HL-60 (cell line): ENCODE measurements around the gene ZNF670.

Source experiments
- DNase-seq, 2 experiments: peaks; one replicate each; pipeline ENCODE4 v3.0.0-alpha.2; 2010 to 2020; ENCODE audit warnings: low read depth in 1 of 2, low spot score in 1 of 2
- H3K27ac ChIP-seq: fragments of 250-450 bp; sonication (Bioruptor Pico); replicated peaks from 2 replicates; pipeline ENCODE4 v1.5.1; 2020; ENCODE audit warnings: mild to moderate bottlenecking, moderate library complexity
- H3K27me3 ChIP-seq: fragments of 250-450 bp; sonication (Bioruptor Pico); 2 replicates; pipeline ENCODE4 v1.5.1; 2021; ENCODE audit warnings: mild to moderate bottlenecking, moderate library complexity; ENCODE audit not compliant: insufficient read depth, poor library complexity, severe bottlenecking
- H3K4me3 ChIP-seq: replicated peaks from 2 replicates; pipeline ENCODE4 v1.5.1; 2011; ENCODE audit warnings: mild to moderate bottlenecking, control low read depth, low read length; ENCODE audit not compliant: insufficient read depth
- CTCF ChIP-seq: IDR thresholded peaks from one replicate; pipeline ENCODE4 v1.5.1; 2011; ENCODE audit warnings: low read length, control low read depth, inconsistent platforms; ENCODE audit not compliant: insufficient read depth
- GABPA ChIP-seq: IDR thresholded peaks from 2 replicates; pipeline ENCODE4 v1.6.1; 2012; ENCODE audit warnings: low read depth
- POLR2AphosphoS5 ChIP-seq: IDR thresholded peaks from 2 replicates; pipeline ENCODE4 v1.6.1; 2012; ENCODE audit warnings: low read depth
- REST ChIP-seq: IDR thresholded peaks from 2 replicates; pipeline ENCODE4 v1.6.1; 2012; ENCODE audit warnings: low read depth; ENCODE audit not compliant: insufficient replicate concordance
- SPI1 ChIP-seq: IDR thresholded peaks from 2 replicates; pipeline ENCODE4 v1.6.1; 2012; ENCODE audit warnings: low read depth, mild to moderate bottlenecking, borderline replicate concordance

Gene ZNF670

GRCh38 chr1:247112479-247112781, 33.8 kb upstream of the ZNF670 start:
- Histone ChIP-seq H3K27me3 (peaks cover 13% of the 10 kb centered on the region), H3K27ac (no peak overlapping the region), H3K4me3 (no peak overlapping the region)
- DNase-seq = no peak
- TF ChIP-seq SPI1 = no peak
- TF ChIP-seq CTCF = no peak
- TF ChIP-seq REST = no peak
- TF ChIP-seq GABPA = no peak
- TF ChIP-seq POLR2AphosphoS5 = no peak

GRCh38 chr1:247111700-247112478, 33.3 kb upstream of the ZNF670 start:
- peak overlapping the region; percentile 38 for H3K4me3 ChIP-seq
- TF ChIP-seq REST (no peak), SPI1 (no peak), GABPA (no peak), CTCF (no peak), POLR2AphosphoS5 (no peak)
- H3K27ac ChIP-seq = no peak overlapping the region
- H3K27me3 ChIP-seq = peaks cover 13% of the 10 kb centered on the region
- DNase-seq = no peak

GRCh38 chr1:247111259-247111699, 32.7 kb upstream of the ZNF670 start:
- peaks cover 13% of the 10 kb centered on the region for H3K27me3 ChIP-seq
- no peak for TF ChIP-seq CTCF
- no peak for TF ChIP-seq SPI1
- TF ChIP-seq POLR2AphosphoS5 = no peak
- TF ChIP-seq REST = no peak
- TF ChIP-seq GABPA = no peak
- no peak for DNase-seq
- H3K27ac ChIP-seq = no peak overlapping the region
- H3K4me3 ChIP-seq = peak overlapping the region; percentile 38
